Breast epithelium (tissue), 4 donors: ENCODE results near the gene FMOD. TPM values are rescaled to one million over a fixed set of nuclear protein-coding genes. Genes with fewer than 3 reads are reported as not detected.

Experiments used
- DNase-seq, 2 donors: peaks; one replicate each; pipeline ENCODE4 v3.0.0-alpha.2; 2019; ENCODE audit warnings: low spot score in 2 of 2
- H3K27ac ChIP-seq, 2 donors: fragments of 200-600 bp; sonication (generic) in 1 of 2; one replicate each; pipeline ENCODE4 v1.5.1; 2016 to 2019; ENCODE audit warnings: mild to moderate bottlenecking in 1 of 2
- H3K27me3 ChIP-seq, 2 donors: fragments of 200-600 bp; sonication (generic) in 1 of 2; one replicate each; pipeline versions ENCODE4 v1.5.1 to v1.6.0; 2017 to 2019; ENCODE audit warnings: control low read depth in 1 of 2, mild to moderate bottlenecking in 1 of 2
- H3K36me3 ChIP-seq: fragments of 200-600 bp; one replicate; pipeline ENCODE4 v1.5.1; 2019
- H3K4me1 ChIP-seq, 2 donors: fragments of 200-600 bp; sonication (generic); one replicate each; pipeline ENCODE4 v1.5.1; 2016 to 2019; ENCODE audit warnings: control low read depth in 1 of 2
- H3K4me3 ChIP-seq, 3 donors: fragments of 200-600 bp; sonication (generic); 1 replicate in 2 of 3; 2 replicates in 1 of 3; pipeline ENCODE4 v1.5.1; 2016 to 2019; ENCODE audit warnings: mild to moderate bottlenecking in 3 of 3, moderate library complexity in 2 of 3
- H3K9me3 ChIP-seq, 2 donors: fragments of 200-600 bp; sonication (generic) in 1 of 2; one replicate each; pipeline ENCODE4 v1.5.1; 2016 to 2019; ENCODE audit warnings: control low read depth in 1 of 2
- CTCF ChIP-seq, 3 donors: fragments of 450-650 bp; IDR thresholded peaks; one replicate each; pipeline ENCODE4 v1.5.1; 2016 to 2017; ENCODE audit warnings: antibody characterized with exemption in 3 of 3, mild to moderate bottlenecking in 3 of 3, moderate library complexity in 3 of 3
- POLR2A ChIP-seq: fragments of 450-650 bp; IDR thresholded peaks from one replicate; pipeline ENCODE4 v1.6.1; 2016; ENCODE audit warnings: antibody characterized with exemption, mild to moderate bottlenecking, moderate library complexity
- POLR2AphosphoS5 ChIP-seq, 3 donors: sonication (generic); formaldehyde crosslinking; IDR thresholded peaks; one replicate each; pipeline ENCODE4 v1.6.1; 2017; ENCODE audit warnings: antibody characterized with exemption in 3 of 3
- intact Hi-C: fragments of 100-400 bp; cut with DNase I; formaldehyde crosslinking; loops from one replicate; pipeline ENCODE4 v1.15.1; 2023; ENCODE audit warnings: low total_unique reads
- total RNA-seq, 3 donors: library from RNA; depleted of rRNA; stranded (reverse); fragments of >200 nt; gene quantifications; one replicate each; pipeline ENCODE4 v1.1.0, GENCODE V29; 2016

The FMOD gene
- total RNA-seq, 3 donors from 2014 or later, result 79.6 to 132 (median 92.4) TPM

GRCh38 chr1:203326830-203327683 lies 23.9 kb downstream of the FMOD start:
- TF ChIP-seq CTCF (IDR thresholded peaks at IDR 0.05), result no peak
- TF ChIP-seq POLR2A, result peak; percentile 69
- peak in 2 of 3 donors; percentile 41 to 80 for TF ChIP-seq POLR2AphosphoS5 (IDR thresholded peaks at IDR 0.05)
- intact Hi-C loops, result no loop called here
- H3K36me3 ChIP-seq, result no peaks in the 10 kb centered on the region
- peaks cover 6 to 30% of the 10 kb centered on the region in 2 donors for H3K4me1 ChIP-seq
- peak overlapping the region; percentile 96 to 98 for H3K27ac ChIP-seq
- H3K9me3 ChIP-seq, result no peaks in the 10 kb centered on the region
- H3K27me3 ChIP-seq, result no peaks in the 10 kb centered on the region
- peak overlapping the region; percentile 36 to 68 (median 59) for H3K4me3 ChIP-seq
- peak; percentile 93 to 96 for DNase-seq

- no peaks in the 10 kb centered on the region for H3K9me3 ChIP-seq
- H3K36me3 ChIP-seq, result no peaks in the 10 kb centered on the region
- peak in 1 of 2 donors; percentile 65 for DNase-seq
- H3K27ac ChIP-seq, result peak overlapping the region; percentile 92 to 98
- H3K4me3 ChIP-seq, result no peak overlapping the region
- TF ChIP-seq POLR2AphosphoS5 (IDR thresholded peaks at IDR 0.05), result no peak
- H3K4me1 ChIP-seq, result peaks cover 12 to 38% of the 10 kb centered on the region in 2 donors
- no peaks in the 10 kb centered on the region for H3K27me3 ChIP-seq
- intact Hi-C loops, result no loop called here
Measured at GRCh38 chr1:203325418-203326091, 25.4 kb downstream of the FMOD start.

GRCh38 chr1:203325026-203325417 lies 25.9 kb downstream of the FMOD start:
- Histone ChIP-seq H3K27me3 (no peaks in the 10 kb centered on the region), H3K9me3 (no peaks in the 10 kb centered on the region), H3K4me1 (peaks cover 12 to 38% of the 10 kb centered on the region in 2 donors), H3K4me3 (no peak overlapping the region), H3K36me3 (no peaks in the 10 kb centered on the region), H3K27ac (peak overlapping the region; percentile 92 to 98)
- DNase-seq, result no peak
- intact Hi-C loops, result no loop called here
- no peak for TF ChIP-seq POLR2A
- TF ChIP-seq CTCF (IDR thresholded peaks at IDR 0.05), result no peak
- TF ChIP-seq POLR2AphosphoS5 (IDR thresholded peaks at IDR 0.05), result no peak

- peaks cover 12 to 38% of the 10 kb centered on the region in 2 donors for H3K4me1 ChIP-seq
- intact Hi-C loops, result no loop called here
- H3K36me3 ChIP-seq, result no peaks in the 10 kb centered on the region
- H3K27me3 ChIP-seq, result no peaks in the 10 kb centered on the region
- DNase-seq, result no peak
- no peak overlapping the region for H3K4me3 ChIP-seq
- TF ChIP-seq CTCF (IDR thresholded peaks at IDR 0.05) (no peak), POLR2AphosphoS5 (IDR thresholded peaks at IDR 0.05) (no peak)
- H3K9me3 ChIP-seq, result no peaks in the 10 kb centered on the region
- H3K27ac ChIP-seq, result peak overlapping the region; percentile 92 to 98
Measured at GRCh38 chr1:203324105-203325025, 26.6 kb downstream of the FMOD start.

- Histone ChIP-seq H3K4me1 (peaks cover 12 to 38% of the 10 kb centered on the region in 2 donors), H3K36me3 (no peaks in the 10 kb centered on the region), H3K9me3 (no peaks in the 10 kb centered on the region), H3K27ac (peak overlapping the region; percentile 92 to 98), H3K4me3 (no peak overlapping the region), H3K27me3 (no peaks in the 10 kb centered on the region)
- DNase-seq, result no peak
- intact Hi-C loops, result no loop called here
- TF ChIP-seq CTCF (IDR thresholded peaks at IDR 0.05) (no peak), POLR2AphosphoS5 (IDR thresholded peaks at IDR 0.05) (no peak), POLR2A (no peak)
Measured at GRCh38 chr1:203323587-203323986, 27.3 kb downstream of the FMOD start.
